ENCODE data around the gene RPS17. TPM values are rescaled to one million over a fixed set of nuclear protein-coding genes. Genes with fewer than 3 reads are reported as not detected.

The RPS17 gene
- total RNA-seq, 1 experiment from 2014 or later: 2,241 TPM

GRCh38 chr15:82536409-82537350, 3.6 kb downstream of the RPS17 start:
- Mint-ChIP-seq H3K36me3 (peaks cover 62% of the 10 kb centered on the region), H3K27me3 (ENCODE audit: low read depth) (no peaks in the 10 kb centered on the region), H3K9me3 (peaks cover 5% of the 10 kb centered on the region), H3K4me1 (peaks cover 28% of the 10 kb centered on the region), H3K4me3 (peak overlapping the region; percentile 86), H3K27ac (peak overlapping the region; percentile 90)
- DNase-seq (ENCODE audit: low spot score): no peak
- no peak for ATAC-seq
- CTCF ChIA-PET: no interaction called here
- POLR2A ChIA-PET: no interaction called here
- TF ChIP-seq ZBTB43 (CRISPR knock-in tag; IDR thresholded peaks at IDR 0.05): 0 out of 2 replicates have a peak, but pooled peaks have one; percentile 6
- TF ChIP-seq ATF1 (CRISPR knock-in tag; IDR thresholded peaks at IDR 0.05): no peak

- DNase-seq (ENCODE audit: low spot score) (no peak), ATAC-seq (peak; percentile 1; the same call in 1 of the 2 replicates)
- peaks cover 62% of the 10 kb centered on the region for H3K36me3 Mint-ChIP-seq
- ChIA-PET POLR2A (no interaction called here), CTCF (interaction anchor here (0.6 kb wide), 1 partner anchor 630 kb away, joined by 3 read pairs; no protein-coding TSS in a partner anchor)
- H3K27ac Mint-ChIP-seq: peak overlapping the region; percentile 90
- no peak overlapping the region for H3K4me3 Mint-ChIP-seq
- peaks cover 5% of the 10 kb centered on the region for H3K9me3 Mint-ChIP-seq
- peaks cover 30% of the 10 kb centered on the region for H3K4me1 Mint-ChIP-seq
- H3K27me3 Mint-ChIP-seq (ENCODE audit: low read depth): no peaks in the 10 kb centered on the region
- TF ChIP-seq ZNF671 (CRISPR knock-in tag; IDR thresholded peaks at IDR 0.05) (peak; percentile 95), AR (CRISPR knock-in tag; IDR thresholded peaks at IDR 0.05) (peak; percentile 95), ZNF416 (CRISPR knock-in tag; IDR thresholded peaks at IDR 0.05) (peak; percentile 82), ATF1 (CRISPR knock-in tag; IDR thresholded peaks at IDR 0.05) (no peak), USF2 (CRISPR knock-in tag; IDR thresholded peaks at IDR 0.05) (no peak), FOXJ3 (CRISPR knock-in tag; IDR thresholded peaks at IDR 0.05; ENCODE audit: borderline replicate concordance) (no peak), EMX1 (CRISPR knock-in tag; IDR thresholded peaks at IDR 0.05) (peak; percentile 95), ERG (CRISPR knock-in tag; IDR thresholded peaks at IDR 0.05) (peak; percentile 90), ZNF532 (CRISPR knock-in tag; IDR thresholded peaks at IDR 0.05; ENCODE audit: borderline replicate concordance) (peak; percentile 74; the same call in 1 of the 2 replicates), PRRX2 (CRISPR knock-in tag; IDR thresholded peaks at IDR 0.05) (peak; percentile 91), FOXP1 (CRISPR knock-in tag; IDR thresholded peaks at IDR 0.05; ENCODE audit: borderline replicate concordance) (no peak), ETV6 (CRISPR knock-in tag; IDR thresholded peaks at IDR 0.05) (peak; percentile 33; the same call in 1 of the 2 replicates), NFE2L1 (CRISPR knock-in tag; IDR thresholded peaks at IDR 0.05) (no peak), CBFB (CRISPR knock-in tag; IDR thresholded peaks at IDR 0.05; ENCODE audit: low read depth) (no peak), ZNF425 (CRISPR knock-in tag; conservative IDR thresholded peaks at IDR 0.05) (peak; percentile 88), NFATC4 (CRISPR knock-in tag; IDR thresholded peaks at IDR 0.05) (peak; percentile 93), GABPB1 (CRISPR knock-in tag; IDR thresholded peaks at IDR 0.05) (no peak)
Observed at GRCh38 chr15:82535566-82536408, 4.5 kb downstream of the RPS17 start.

All from WTC11 (cell line).